Loucy (cell line): ENCODE results near the gene ASCC1.

ENCODE experiments used
- H2AFZ ChIP-seq: fragments of 200-600 bp; sonication (generic); 2 replicates; pipeline ENCODE4 v1.6.0; 2016; ENCODE audit warnings: antibody characterized with exemption, mild to moderate bottlenecking, low read length, moderate library complexity
- H3F3A ChIP-seq: fragments of 200-600 bp; 2 replicates; pipeline ENCODE4 v1.6.0; 2016; ENCODE audit warnings: antibody characterized with exemption, low read depth, mild to moderate bottlenecking
- H3K27me3 ChIP-seq: fragments of 200-600 bp; sonication (generic); 2 replicates; pipeline ENCODE4 v1.6.1; 2014; ENCODE audit warnings: low read length, mild to moderate bottlenecking; ENCODE audit not compliant: insufficient read depth, poor library complexity, severe bottlenecking
- H3K36me3 ChIP-seq: fragments of 200-600 bp; sonication (generic); 2 replicates; pipeline ENCODE4 v1.6.1; 2016; ENCODE audit warnings: low read length; ENCODE audit not compliant: insufficient read depth
- H3K4me1 ChIP-seq: fragments of 200-600 bp; sonication (generic); 2 replicates; pipeline ENCODE4 v1.5.1; 2014; ENCODE audit warnings: low read length, mild to moderate bottlenecking; ENCODE audit not compliant: insufficient read depth, poor library complexity, severe bottlenecking
- H3K4me2 ChIP-seq: fragments of 200-600 bp; sonication (generic); 2 replicates; pipeline ENCODE4 v1.6.0; 2014; ENCODE audit warnings: antibody characterized with exemption, low read length, low read depth, mild to moderate bottlenecking; ENCODE audit not compliant: poor library complexity, severe bottlenecking
- H3K4me3 ChIP-seq: fragments of 200-600 bp; sonication (generic); 2 replicates; pipeline ENCODE4 v1.5.1; 2014; ENCODE audit warnings: low read length, mild to moderate bottlenecking, mixed read lengths; ENCODE audit not compliant: poor library complexity, severe bottlenecking
- H3K79me2 ChIP-seq: fragments of 200-600 bp; sonication (generic); 2 replicates; pipeline ENCODE4 v1.6.1; 2014; ENCODE audit warnings: low read length; ENCODE audit not compliant: insufficient read depth
- H3K9ac ChIP-seq: fragments of 200-600 bp; sonication (generic); 2 replicates; pipeline ENCODE4 v1.6.0; 2014; ENCODE audit warnings: mild to moderate bottlenecking, low read depth, low read length, moderate library complexity; ENCODE audit not compliant: poor library complexity, severe bottlenecking
- H3K9me2 ChIP-seq: fragments of 200-600 bp; sonication (generic); replicated peaks from 2 replicates; pipeline ENCODE4 v1.6.1; 2016; ENCODE audit warnings: low read depth, low read length, mixed read lengths
- H3K9me3 ChIP-seq: fragments of 200-600 bp; sonication (generic); 2 replicates; pipeline ENCODE4 v1.6.1; 2014; ENCODE audit warnings: mild to moderate bottlenecking, antibody characterized with exemption, low read length, low read depth; ENCODE audit not compliant: insufficient read depth
- H4K20me1 ChIP-seq: fragments of 200-600 bp; sonication (generic); 2 replicates; pipeline ENCODE4 v1.6.0; 2014; ENCODE audit warnings: antibody characterized with exemption, low read length, mild to moderate bottlenecking; ENCODE audit not compliant: insufficient read depth, poor library complexity, severe bottlenecking
- CTCF ChIP-seq: fragments of 200-600 bp; sonication (generic); conservative IDR thresholded peaks from 2 replicates; pipeline ENCODE4 v1.5.1; 2014; ENCODE audit warnings: mild to moderate bottlenecking, antibody characterized with exemption, low read length
- EZH2phosphoT487 ChIP-seq: fragments of 200-600 bp; IDR thresholded peaks from 2 replicates; pipeline ENCODE4 v1.6.1; 2018; ENCODE audit warnings: antibody characterized with exemption, mild to moderate bottlenecking, moderate library complexity, borderline replicate concordance

Gene ASCC1

GRCh38 chr10:72186982-72187330, 29.1 kb downstream of the ASCC1 start:
- no peak overlapping the region for H3K9ac ChIP-seq

GRCh38 chr10:72186258-72186981, 29.7 kb downstream of the ASCC1 start:
- Histone ChIP-seq H3K36me3 (peaks cover 39% of the 10 kb centered on the region), H3K4me2 (no peak overlapping the region), H3F3A (no peaks in the 10 kb centered on the region), H3K9ac (no peak overlapping the region), H3K79me2 (no peaks in the 10 kb centered on the region), H3K27me3 (no peaks in the 10 kb centered on the region), H3K4me1 (peaks cover 4% of the 10 kb centered on the region), H3K9me3 (peaks cover 6% of the 10 kb centered on the region; the same call in 1 of the 2 replicates), H3K4me3 (no peak overlapping the region), H2AFZ (no peak overlapping the region), H3K9me2 (no peaks in the 10 kb centered on the region), H4K20me1 (no peaks in the 10 kb centered on the region)
- TF ChIP-seq CTCF (no peak), EZH2phosphoT487 (no peak)

More at GRCh38 chr10:72186982-72187330, 29.1 kb downstream of the ASCC1 start:
- Histone ChIP-seq H3K9me3 (peaks cover 6% of the 10 kb centered on the region; the same call in 1 of the 2 replicates), H3K36me3 (peaks cover 34% of the 10 kb centered on the region), H3K9me2 (no peaks in the 10 kb centered on the region), H3K79me2 (no peaks in the 10 kb centered on the region), H4K20me1 (no peaks in the 10 kb centered on the region), H3K27me3 (no peaks in the 10 kb centered on the region), H3K4me1 (peaks cover 4% of the 10 kb centered on the region), H2AFZ (no peak overlapping the region), H3F3A (no peaks in the 10 kb centered on the region), H3K4me3 (no peak overlapping the region), H3K4me2 (no peak overlapping the region)
- no peak for TF ChIP-seq CTCF
- no peak for TF ChIP-seq EZH2phosphoT487

GRCh38 chr10:72184156-72184555, 31.9 kb downstream of the ASCC1 start:
- Histone ChIP-seq H3K4me2 (no peak overlapping the region), H3K4me1 (peaks cover 4% of the 10 kb centered on the region), H2AFZ (no peak overlapping the region), H3K36me3 (peaks cover 41% of the 10 kb centered on the region), H3K4me3 (no peak overlapping the region), H3K9me2 (no peaks in the 10 kb centered on the region), H3K27me3 (no peaks in the 10 kb centered on the region), H4K20me1 (no peaks in the 10 kb centered on the region), H3F3A (no peaks in the 10 kb centered on the region), H3K79me2 (no peaks in the 10 kb centered on the region), H3K9ac (no peak overlapping the region), H3K9me3 (peaks cover 6% of the 10 kb centered on the region; the same call in 1 of the 2 replicates)
- TF ChIP-seq EZH2phosphoT487 (no peak), CTCF (no peak)
